Heart left ventricle (tissue), 16 donors: Measurements from ENCODE around the gene LUC7L3. TPM values are rescaled to one million over a fixed set of nuclear protein-coding genes. Genes with fewer than 3 reads are reported as not detected.

Experiments
- ATAC-seq, 4 donors: fragments of 200-7000 bp; cut with Tn5 transposase; one replicate each; pipeline ENCODE4 v1.9.1; 2020 to 2022; ENCODE audit warnings: moderate library complexity in 4 of 4, mild to moderate bottlenecking in 3 of 4, moderate number of reproducible peaks in 1 of 4
- DNase-seq, 5 donors: peaks; one replicate each; pipeline ENCODE4 v3.0.0-alpha.2; 2020
- H3K27ac ChIP-seq, 12 donors: fragments of 200-600 bp; sonication (generic) in 4 of 12; one replicate each; pipeline versions ENCODE4 v1.5.0 to v1.8.0; 2016 to 2022; ENCODE audit warnings: mild to moderate bottlenecking in 2 of 12
- H3K27me3 ChIP-seq, 9 donors: fragments of 200-600 bp; sonication (generic) in 2 of 9; one replicate each; pipeline versions ENCODE4 v1.5.1 to v1.8.0; 2016 to 2022; ENCODE audit warnings: mild to moderate bottlenecking in 3 of 9
- H3K36me3 ChIP-seq, 9 donors: fragments of 200-600 bp; sonication (generic) in 2 of 9; one replicate each; pipeline versions ENCODE4 v1.5.0 to v1.8.0; 2018 to 2022; ENCODE audit warnings: mild to moderate bottlenecking in 2 of 9
- H3K4me1 ChIP-seq, 12 donors: fragments of 200-600 bp; sonication (generic) in 4 of 12; one replicate each; pipeline versions ENCODE4 v1.5.0 to v1.8.0; 2016 to 2022; ENCODE audit warnings: mild to moderate bottlenecking in 3 of 12
- H3K4me3 ChIP-seq, 12 donors: fragments of 200-600 bp; sonication (generic) in 4 of 12; one replicate each; pipeline versions ENCODE4 v1.5.0 to v1.8.0; 2017 to 2022; ENCODE audit warnings: mild to moderate bottlenecking in 9 of 12, moderate library complexity in 4 of 12
- H3K9me3 ChIP-seq, 12 donors: fragments of 200-600 bp; sonication (generic) in 4 of 12; one replicate each; pipeline versions ENCODE4 v1.5.0 to v1.8.0; 2016 to 2022; ENCODE audit warnings: mild to moderate bottlenecking in 1 of 12
- CTCF ChIP-seq, 12 donors: fragments of 200-600 bp; sonication (generic) in 4 of 12; IDR thresholded peaks; one replicate each; pipeline versions ENCODE4 v1.5.0 to v1.8.0; 2018 to 2022; ENCODE audit warnings: antibody characterized with exemption in 12 of 12, mild to moderate bottlenecking in 5 of 12
- POLR2A ChIP-seq, 2 donors: fragments of 450-650 bp; IDR thresholded peaks; one replicate each; pipeline ENCODE4 v1.6.1; 2017; ENCODE audit warnings: antibody characterized with exemption in 2 of 2, mild to moderate bottlenecking in 2 of 2, moderate library complexity in 2 of 2
- WGBS, 4 donors: extraction: QIAGEN DNeasy Blood & Tissue Kit in 2 of 4; methylation state at CpG; one replicate each; pipeline versions ENCODE4 v1.1.5 to v1.1.7; 2013 to 2018; 5-methylcytosine and 5-hydroxymethylcytosine counted together
- intact Hi-C, 10 donors: fragments of 100-400 bp; cut with DNase I; formaldehyde crosslinking; loops; one replicate each; pipeline versions ENCODE4 v1.11.1 to v1.14.2; 2022
- polyA plus RNA-seq, 2 donors: library from polyadenylated mRNA; stranded (reverse); fragments of 200-250 nt; gene quantifications; one replicate each; pipeline ENCODE4 v1.2.3, GENCODE V29; 2013
- total RNA-seq, 9 donors: library from RNA; depleted of rRNA in 2 of 9; stranded (reverse); fragments of >200 nt in 2 of 9; fragmentation: NEBNext Ultra II Directional in 3 of 9; extraction: Animal tissue kit (Norgen Biotek cat#: 25700) in 3 of 9; gene quantifications; one replicate each; pipeline versions ENCODE4 v1.1.0 to v1.2.4, GENCODE V29; 2016 to 2023
- donor health status: ischemic (EF 13 %, LVEDD 7.1; RV severe dilation, severe dysfunction).
- donor health status: healthy with polysubstance abuse.
- donor health status: DM: no; HTN: yes; CAD: no.
- donor health status: DM: no; HTN: no; CAD: no.
- donor health status: ischemic (EF 25% LVEDD 6.9; RV normal size, moderate dysfunction).
- donor health status: ischemic (EF 25% LVEDD 5.7; RV mildly dilated, moderate dysfunction).
- donor health status: healthy.
- donor health status: DM: yes; HTN: yes; CAD: no.
- donor health status: ischemic (EF 35%, LVEDD 5.7; RV mildly dilated, moderate dysfunction).
- donor health status: nonischemic (EF 11% LVEDD 7.7; RV severe dilation, severe dysfunction).
- donor health status: DM: yes; HTN: yes; CAD: no.
- donor health status: PGD.
- donor health status: ischemic (EF 29% LVEDD 5.4; RV normal size, mild dysfunction).
- donor health status: nonischemic (EF 23%, LVEDD 6.1; RV moderate dilation, normal function).

Gene LUC7L3
- total and polyA plus RNA-seq, 11 donors = 16.5 to 89.0 (median 52.1) TPM

- Histone ChIP-seq H3K9me3 (no peaks in the 10 kb centered on the region), H3K4me3 (no peak overlapping the region), H3K27me3 (no peaks in the 10 kb centered on the region), H3K36me3 (peaks cover 0 to 90% (median 85%) of the 10 kb centered on the region in 9 donors), H3K27ac (no peak overlapping the region), H3K4me1 (peaks cover 0 to 30% (median 16%) of the 10 kb centered on the region in 12 donors)
- DNase-seq (no peak), ATAC-seq (peak in 2 of 4 donors; percentile 40 to 69)
- WGBS, 4 donors = 69 to 82% (median 73%) methylated on average over 3 of the region's 3 CpGs
- TF ChIP-seq POLR2A (IDR thresholded peaks at IDR 0.05) = no peak
- TF ChIP-seq CTCF (IDR thresholded peaks at IDR 0.05) = no peak
- intact Hi-C loops = loop anchor here in 8 of 10 donors (5.0 to 10.0 kb wide), 4 partner anchors 58 to 212 kb away; partner anchors contain the start of gene SPATA20 (in 6 of the 8)
Measured at GRCh38 chr17:50696365-50696879, 23.0 kb upstream of the LUC7L3 start.

- no peak overlapping the region for H3K4me3 ChIP-seq
- 81 to 89% (median 83%) methylated on average over 3 of the region's 3 CpGs for WGBS, 4 donors
- no peaks in the 10 kb centered on the region for H3K9me3 ChIP-seq
- H3K4me1 ChIP-seq = peaks cover 0 to 29% (median 17%) of the 10 kb centered on the region in 12 donors
- TF ChIP-seq POLR2A (IDR thresholded peaks at IDR 0.05) (no peak), CTCF (IDR thresholded peaks at IDR 0.05) (no peak)
- ATAC-seq = no peak
- no peak overlapping the region for H3K27ac ChIP-seq
- no peak for DNase-seq
- H3K36me3 ChIP-seq = peaks cover 0 to 95% (median 83%) of the 10 kb centered on the region in 9 donors
- H3K27me3 ChIP-seq = no peaks in the 10 kb centered on the region
- intact Hi-C loops = loop anchor here in 8 of 10 donors (5.0 to 10.0 kb wide), 4 partner anchors 58 to 212 kb away; partner anchors contain the start of gene SPATA20 (in 6 of the 8)
Measured at GRCh38 chr17:50697062-50697461, 22.3 kb upstream of the LUC7L3 start.

- Histone ChIP-seq H3K4me3 (no peak overlapping the region), H3K9me3 (no peaks in the 10 kb centered on the region), H3K4me1 (peaks cover 0 to 35% (median 20%) of the 10 kb centered on the region in 12 donors), H3K27ac (no peak overlapping the region), H3K27me3 (no peaks in the 10 kb centered on the region), H3K36me3 (peaks cover 0 to 94% (median 79%) of the 10 kb centered on the region in 9 donors)
- ATAC-seq = no peak
- 44 to 59% (median 51%) methylated on average over 3 of the region's 3 CpGs for WGBS, 4 donors
- TF ChIP-seq POLR2A (IDR thresholded peaks at IDR 0.05) (no peak), CTCF (IDR thresholded peaks at IDR 0.05) (no peak)
- DNase-seq = no peak
- intact Hi-C loops = loop anchor here in 8 of 10 donors (5.0 to 10.0 kb wide), 4 partner anchors 57 to 213 kb away; partner anchors contain the start of gene SPATA20 (in 6 of the 8)
Measured at GRCh38 chr17:50697663-50698272, 21.6 kb upstream of the LUC7L3 start.

GRCh38 chr17:50699410-50699809, 20.0 kb upstream of the LUC7L3 start:
- ATAC-seq = no peak
- no peak for DNase-seq
- TF ChIP-seq POLR2A (IDR thresholded peaks at IDR 0.05) (no peak), CTCF (IDR thresholded peaks at IDR 0.05) (no peak)
- no peak overlapping the region for H3K4me3 ChIP-seq
- H3K27ac ChIP-seq = no peak overlapping the region
- WGBS, 4 donors = 77 to 79% (median 78%) methylated on average over 7 of the region's 7 CpGs
- H3K36me3 ChIP-seq = peaks cover 0 to 94% (median 74%) of the 10 kb centered on the region in 9 donors
- H3K4me1 ChIP-seq = peaks cover 0 to 50% (median 29%) of the 10 kb centered on the region in 12 donors
- intact Hi-C loops = loop anchor here in 8 of 10 donors (5.0 to 10.0 kb wide), 4 partner anchors 55 to 215 kb away; partner anchors contain the start of gene SPATA20 (in 6 of the 8)
- no peaks in the 10 kb centered on the region for H3K9me3 ChIP-seq
- no peaks in the 10 kb centered on the region for H3K27me3 ChIP-seq
